ENCODE results near the gene CCZ1B. TPM values are rescaled to one million over a fixed set of nuclear protein-coding genes. Genes with fewer than 3 reads are reported as not detected.
"Not testable (repeated sequence)": the region's sequence is repeated elsewhere in the genome, so short reads cannot be mapped to it uniquely, and the experiment has no call there.

CCZ1B gene
- total and polyA plus RNA-seq, 2 donors (not counting 1 experiment from before 2014, with no cell fraction given), result 20.3 to 92.8 TPM

DNA sequence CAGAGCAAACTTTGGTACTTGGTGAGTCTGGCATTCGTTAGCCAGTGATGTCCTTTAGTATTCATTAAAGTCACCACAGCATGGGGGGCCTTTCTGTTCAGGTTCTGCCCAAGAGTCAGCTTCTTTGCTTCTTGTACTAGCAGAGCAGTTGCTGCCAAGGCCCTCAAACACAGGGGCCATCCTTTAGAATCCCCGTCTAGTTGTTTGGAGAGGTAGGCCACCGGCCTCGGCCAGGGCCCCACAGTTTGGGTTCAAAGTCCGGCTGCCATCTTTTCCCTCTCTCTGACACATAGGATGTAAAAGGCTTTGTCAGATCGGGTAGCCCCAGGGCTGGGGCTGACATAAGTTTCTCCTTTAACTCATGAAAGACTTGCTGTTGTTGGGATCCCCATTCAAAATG lies 17.6 kb upstream of the CCZ1B start:
- H3K4me3 ChIP-seq (ENCODE audit: control extremely low read depth in 1 of 5, extremely low read depth in 1 of 5, insufficient read depth in 1 of 5, low read depth in 2 of 5, low read length in 4 of 5); H3K79me2 ChIP-seq (ENCODE audit: control insufficient read depth, insufficient read depth, low read length); H2AFZ ChIP-seq (ENCODE audit: insufficient read depth, low read depth, low read length, poor library complexity, severe bottlenecking); ATAC-seq (ENCODE audit: low read depth); H3K27ac ChIP-seq (ENCODE audit: low read length in 2 of 2); DNase-seq; H3K4me2 ChIP-seq (replicated peaks; ENCODE audit: low read depth, low read length, poor library complexity, severe bottlenecking); H3K36me3 ChIP-seq (replicated peaks in 1 of 2; ENCODE audit: control extremely low read depth in 1 of 2, control insufficient read depth in 1 of 2, extremely low read depth in 1 of 2, insufficient read depth in 2 of 2, low read length in 1 of 2); H3K27me3 ChIP-seq (replicated peaks in 1 of 4; ENCODE audit: control extremely low read depth in 1 of 4, control insufficient read depth in 3 of 4, insufficient read depth in 4 of 4, low read length in 3 of 4); H3K4me3 Mint-ChIP-seq; POLR2A ChIA-PET; H3K4me1 Mint-ChIP-seq; CTCF ChIA-PET; intact Hi-C loops (cut with micrococcal nuclease); H3K9ac ChIP-seq (ENCODE audit: low read length); H3K9me3 Mint-ChIP-seq (ENCODE audit: insufficient read depth); H4K20me1 ChIP-seq (ENCODE audit: control insufficient read depth, insufficient read depth, low read length, poor library complexity, severe bottlenecking); H3K27ac Mint-ChIP-seq; H3K9me3 ChIP-seq (ENCODE audit: control extremely low read depth in 1 of 3, control insufficient read depth in 2 of 3, insufficient read depth in 1 of 3, low read length in 2 of 3); H3K4me1 ChIP-seq (ENCODE audit: control insufficient read depth in 2 of 2, insufficient read depth in 2 of 2, low read length in 2 of 2): not testable (repeated sequence)
- H3K27me3 Mint-ChIP-seq, result peaks cover 36% of the 10 kb centered on the region
- 100% methylated on average over 2 of the region's 6 CpGs for WGBS (ENCODE audit: insufficient coverage)

DNA sequence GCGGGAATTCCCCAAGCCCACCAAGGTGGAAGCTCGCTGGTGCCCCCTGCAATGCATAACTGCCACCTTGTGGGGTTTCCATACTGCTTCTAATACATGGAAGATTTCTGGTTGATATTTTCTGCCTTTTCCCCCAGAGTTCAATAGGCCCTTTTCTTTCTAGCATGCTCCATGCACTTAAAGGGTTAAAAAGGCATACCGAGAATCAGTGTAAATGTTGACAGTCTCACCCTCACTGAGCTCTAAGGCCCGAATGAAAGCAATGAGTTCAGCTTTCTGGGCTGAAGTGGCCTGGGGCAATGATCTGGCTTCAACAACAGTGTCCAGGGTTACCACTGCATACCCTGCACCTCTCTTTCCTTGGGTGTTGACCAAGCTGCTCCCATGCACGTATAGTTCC lies 17.0 kb upstream of the CCZ1B start:
- H3K9me3 ChIP-seq (ENCODE audit: control extremely low read depth in 1 of 3, control insufficient read depth in 2 of 3, insufficient read depth in 1 of 3, low read length in 2 of 3); H3K27me3 ChIP-seq (replicated peaks in 1 of 4; ENCODE audit: control extremely low read depth in 1 of 4, control insufficient read depth in 3 of 4, insufficient read depth in 4 of 4, low read length in 3 of 4); H3K27ac ChIP-seq (ENCODE audit: low read length in 2 of 2); POLR2A ChIA-PET; H3K4me3 Mint-ChIP-seq; ATAC-seq (ENCODE audit: low read depth); DNase-seq; H3K4me3 ChIP-seq (ENCODE audit: control extremely low read depth in 1 of 5, extremely low read depth in 1 of 5, insufficient read depth in 1 of 5, low read depth in 2 of 5, low read length in 4 of 5); H3K4me1 Mint-ChIP-seq; H3K9ac ChIP-seq (ENCODE audit: low read length); H3K4me2 ChIP-seq (replicated peaks; ENCODE audit: low read depth, low read length, poor library complexity, severe bottlenecking); intact Hi-C loops (cut with micrococcal nuclease); H3K36me3 ChIP-seq (replicated peaks in 1 of 2; ENCODE audit: control extremely low read depth in 1 of 2, control insufficient read depth in 1 of 2, extremely low read depth in 1 of 2, insufficient read depth in 2 of 2, low read length in 1 of 2); CTCF ChIA-PET; H3K79me2 ChIP-seq (ENCODE audit: control insufficient read depth, insufficient read depth, low read length); H2AFZ ChIP-seq (ENCODE audit: insufficient read depth, low read depth, low read length, poor library complexity, severe bottlenecking); H3K4me1 ChIP-seq (ENCODE audit: control insufficient read depth in 2 of 2, insufficient read depth in 2 of 2, low read length in 2 of 2); H3K27ac Mint-ChIP-seq; H4K20me1 ChIP-seq (ENCODE audit: control insufficient read depth, insufficient read depth, low read length, poor library complexity, severe bottlenecking); H3K9me3 Mint-ChIP-seq (ENCODE audit: insufficient read depth): not testable (repeated sequence)
- 56% methylated on average over 3 of the region's 5 CpGs for WGBS (ENCODE audit: insufficient coverage)
- H3K27me3 Mint-ChIP-seq, result peaks cover 31% of the 10 kb centered on the region

- DNase-seq; H3K4me3 Mint-ChIP-seq; ATAC-seq (ENCODE audit: low read depth); H3K27me3 ChIP-seq (replicated peaks in 1 of 4; ENCODE audit: control extremely low read depth in 1 of 4, control insufficient read depth in 3 of 4, insufficient read depth in 4 of 4, low read length in 3 of 4); H3K4me3 ChIP-seq (ENCODE audit: control extremely low read depth in 1 of 5, extremely low read depth in 1 of 5, insufficient read depth in 1 of 5, low read depth in 2 of 5, low read length in 4 of 5); H3K79me2 ChIP-seq (ENCODE audit: control insufficient read depth, insufficient read depth, low read length); H2AFZ ChIP-seq (ENCODE audit: insufficient read depth, low read depth, low read length, poor library complexity, severe bottlenecking); H3K4me1 Mint-ChIP-seq; H3K9ac ChIP-seq (ENCODE audit: low read length); CTCF ChIA-PET; intact Hi-C loops (cut with micrococcal nuclease); H3K4me1 ChIP-seq (ENCODE audit: control insufficient read depth in 2 of 2, insufficient read depth in 2 of 2, low read length in 2 of 2); H3K9me3 Mint-ChIP-seq (ENCODE audit: insufficient read depth); POLR2A ChIA-PET; H3K27ac ChIP-seq (ENCODE audit: low read length in 2 of 2); H4K20me1 ChIP-seq (ENCODE audit: control insufficient read depth, insufficient read depth, low read length, poor library complexity, severe bottlenecking); H3K4me2 ChIP-seq (replicated peaks; ENCODE audit: low read depth, low read length, poor library complexity, severe bottlenecking); H3K27ac Mint-ChIP-seq; H3K9me3 ChIP-seq (ENCODE audit: control extremely low read depth in 1 of 3, control insufficient read depth in 2 of 3, insufficient read depth in 1 of 3, low read length in 2 of 3); H3K36me3 ChIP-seq (replicated peaks in 1 of 2; ENCODE audit: control extremely low read depth in 1 of 2, control insufficient read depth in 1 of 2, extremely low read depth in 1 of 2, insufficient read depth in 2 of 2, low read length in 1 of 2): not testable (repeated sequence)
- WGBS (ENCODE audit: insufficient coverage), result 92% methylated on average over 18 of the region's 20 CpGs
- peaks cover 29% of the 10 kb centered on the region for H3K27me3 Mint-ChIP-seq
Measured at GRCh38 chr7:6842278-6842921, 16.3 kb upstream of the CCZ1B start.

GRCh38 chr7:6837081-6837480 lies 11.0 kb upstream of the CCZ1B start:
- H3K27me3 ChIP-seq (replicated peaks in 1 of 4; ENCODE audit: control extremely low read depth in 1 of 4, control insufficient read depth in 3 of 4, insufficient read depth in 4 of 4, low read length in 3 of 4); H3K36me3 ChIP-seq (replicated peaks in 1 of 2; ENCODE audit: control extremely low read depth in 1 of 2, control insufficient read depth in 1 of 2, extremely low read depth in 1 of 2, insufficient read depth in 2 of 2, low read length in 1 of 2); H3K9me3 Mint-ChIP-seq (ENCODE audit: insufficient read depth); POLR2A ChIA-PET; H3K79me2 ChIP-seq (ENCODE audit: control insufficient read depth, insufficient read depth, low read length); H3K4me1 ChIP-seq (ENCODE audit: control insufficient read depth in 2 of 2, insufficient read depth in 2 of 2, low read length in 2 of 2); DNase-seq; H4K20me1 ChIP-seq (ENCODE audit: control insufficient read depth, insufficient read depth, low read length, poor library complexity, severe bottlenecking); H3K4me1 Mint-ChIP-seq; H2AFZ ChIP-seq (ENCODE audit: insufficient read depth, low read depth, low read length, poor library complexity, severe bottlenecking); H3K9me3 ChIP-seq (ENCODE audit: control extremely low read depth in 1 of 3, control insufficient read depth in 2 of 3, insufficient read depth in 1 of 3, low read length in 2 of 3); intact Hi-C loops (cut with micrococcal nuclease); H3K4me3 ChIP-seq (ENCODE audit: control extremely low read depth in 1 of 5, extremely low read depth in 1 of 5, insufficient read depth in 1 of 5, low read depth in 2 of 5, low read length in 4 of 5); H3K9ac ChIP-seq (ENCODE audit: low read length); H3K4me2 ChIP-seq (replicated peaks; ENCODE audit: low read depth, low read length, poor library complexity, severe bottlenecking); H3K4me3 Mint-ChIP-seq; H3K27ac Mint-ChIP-seq; CTCF ChIA-PET; H3K27ac ChIP-seq (ENCODE audit: low read length in 2 of 2); ATAC-seq (ENCODE audit: low read depth): not testable (repeated sequence)
- H3K27me3 Mint-ChIP-seq, result peaks cover 34% of the 10 kb centered on the region
- 88% methylated on average over 2 of the region's 10 CpGs for WGBS (ENCODE audit: insufficient coverage)

Data from B cell (primary cell).